ENCODE measurements around the gene SYT17.

Gene SYT17

GRCh38 chr16:19299565-19299964 lies 131.5 kb downstream of the SYT17 start:
- no peak for DNase-seq (ENCODE audit: low spot score)

- no peak for DNase-seq (ENCODE audit: low spot score)
Measured at GRCh38 chr16:19301931-19302330, 133.9 kb downstream of the SYT17 start.

- peak; percentile 62 for DNase-seq (ENCODE audit: low spot score)
Measured at GRCh38 chr16:19304750-19305149, 136.7 kb downstream of the SYT17 start.

GRCh38 chr16:19305443-19305842 lies 137.4 kb downstream of the SYT17 start:
- no peak for DNase-seq (ENCODE audit: low spot score)

GRCh38 chr16:19307587-19308241 lies 139.7 kb downstream of the SYT17 start:
- DNase-seq (ENCODE audit: low spot score) = no peak

- no peak for DNase-seq (ENCODE audit: low spot score)
Measured at GRCh38 chr16:19308392-19308791, 140.4 kb downstream of the SYT17 start.

- no peak for DNase-seq (ENCODE audit: low spot score)
Measured at GRCh38 chr16:19309178-19309577, 141.1 kb downstream of the SYT17 start.

- DNase-seq (ENCODE audit: low spot score) = no peak
Measured at GRCh38 chr16:19314718-19315425, 146.8 kb downstream of the SYT17 start.

GRCh38 chr16:19315889-19316433 lies 147.9 kb downstream of the SYT17 start:
- DNase-seq (ENCODE audit: low spot score) = no peak

GRCh38 chr16:19316846-19317245 lies 148.8 kb downstream of the SYT17 start:
- no peak for DNase-seq (ENCODE audit: low spot score)

Data from pons (tissue), 1 donor.